Stimulated activated CD8-positive, alpha-beta memory T cell treated with anti-CD3 and anti-CD28 coated beads, Interleukin-2, amount 100 ng/mL, for 1 hour (primary cell): Measurements from ENCODE around the gene TERT.
"Not testable (repeated sequence)": the region's sequence is repeated elsewhere in the genome, so short reads cannot be mapped to it uniquely, and the experiment has no call there.

Source experiments
- DNase-seq, 2 donors: peaks; one replicate each; pipeline ENCODE4 v3.0.0-alpha.2; 2020; ENCODE audit warnings: low read depth in 2 of 2

TERT gene

DNA sequence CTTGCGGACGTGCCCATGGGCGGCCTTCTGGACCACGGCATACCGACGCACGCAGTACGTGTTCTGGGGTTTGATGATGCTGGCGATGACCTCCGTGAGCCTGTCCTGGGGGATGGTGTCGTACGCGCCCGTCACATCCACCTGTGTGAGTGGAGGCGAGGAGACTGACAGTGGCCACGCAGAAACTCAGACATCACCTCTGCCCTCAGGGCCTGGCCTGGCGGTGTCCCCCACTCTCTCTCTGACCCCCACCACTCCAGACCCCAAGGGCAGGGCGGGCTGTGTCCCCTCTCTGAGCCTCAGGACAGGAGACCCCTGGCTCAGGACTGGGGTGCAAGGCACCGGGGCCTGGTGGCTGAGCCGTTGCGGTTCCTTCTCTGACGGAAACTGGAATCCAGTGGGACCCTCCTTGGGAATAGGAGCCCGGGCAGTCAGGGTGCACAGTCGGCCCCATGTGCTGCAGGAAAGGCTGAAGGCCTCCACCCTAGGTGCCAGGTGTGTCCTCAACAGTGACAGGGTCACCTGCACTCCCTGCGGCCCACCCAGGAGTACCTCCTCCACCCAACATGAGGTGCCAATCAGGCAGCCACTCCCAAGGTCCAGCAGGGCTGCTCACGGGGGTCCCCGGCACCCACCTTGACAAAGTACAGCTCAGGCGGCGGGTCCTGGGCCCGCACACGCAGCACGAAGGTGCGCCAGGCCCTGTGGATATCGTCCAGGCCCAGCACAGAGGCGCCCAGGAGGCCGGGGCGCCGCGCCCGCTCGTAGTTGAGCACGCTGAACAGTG lies 16.0 kb downstream of the TERT start:
- DNase-seq, result no peak

DNA sequence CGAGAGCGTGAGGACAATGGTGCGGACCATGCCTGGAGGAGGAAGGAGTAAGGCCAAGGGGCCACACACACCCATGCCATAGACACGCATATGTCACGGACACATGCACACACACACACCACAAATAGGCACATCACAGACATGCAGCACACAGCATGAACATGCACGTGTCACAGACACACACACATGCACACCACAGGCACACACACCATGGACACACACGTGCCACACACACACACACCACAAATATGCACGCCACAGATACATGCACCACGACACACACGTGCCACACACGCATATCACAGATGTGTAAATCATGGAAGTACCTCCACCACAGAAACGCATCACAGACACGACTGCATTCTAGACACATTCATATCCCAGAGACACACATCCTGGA lies 16.7 kb downstream of the TERT start:
- no peak for DNase-seq

DNA sequence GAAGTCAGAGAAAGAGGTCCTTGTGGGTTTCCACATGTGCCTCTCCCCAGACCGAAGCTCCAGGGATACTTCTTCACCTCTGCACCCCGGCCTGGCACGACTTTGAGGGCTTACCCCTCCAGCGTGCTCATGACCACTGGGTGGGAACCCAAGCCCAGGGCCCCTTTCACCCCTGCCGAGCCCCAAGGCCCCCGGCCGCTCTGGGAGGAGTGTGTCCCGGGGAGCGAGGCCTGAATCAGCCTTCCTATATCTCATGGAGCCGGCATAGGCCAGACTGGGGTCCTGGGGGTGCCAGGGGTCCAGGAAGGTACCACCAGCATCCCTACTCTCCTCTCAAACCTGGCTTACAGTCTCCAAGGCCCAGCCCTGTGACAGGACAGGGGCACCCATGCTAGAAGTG lies 17.1 kb downstream of the TERT start:
- DNase-seq, result no peak

DNA sequence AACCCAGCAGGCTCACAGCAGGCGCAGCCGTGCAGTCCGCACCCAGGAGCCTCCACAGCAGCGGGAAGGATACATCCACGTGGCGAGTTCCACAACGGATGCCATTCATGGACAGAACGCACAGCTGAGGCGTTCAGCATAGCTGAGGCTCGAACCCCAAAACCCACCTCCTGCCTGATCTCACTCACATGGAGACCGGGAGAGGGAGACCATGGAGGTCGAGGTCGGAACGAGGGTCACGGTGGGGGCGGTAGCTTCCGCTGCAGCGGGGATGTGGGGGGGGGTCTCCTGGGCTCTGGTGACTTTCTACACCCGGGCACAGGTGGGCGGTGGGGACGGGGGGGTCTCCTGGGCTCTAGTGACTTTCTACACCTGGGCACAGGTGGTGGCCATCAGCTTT lies 17.5 kb downstream of the TERT start:
- no peak for DNase-seq

DNA sequence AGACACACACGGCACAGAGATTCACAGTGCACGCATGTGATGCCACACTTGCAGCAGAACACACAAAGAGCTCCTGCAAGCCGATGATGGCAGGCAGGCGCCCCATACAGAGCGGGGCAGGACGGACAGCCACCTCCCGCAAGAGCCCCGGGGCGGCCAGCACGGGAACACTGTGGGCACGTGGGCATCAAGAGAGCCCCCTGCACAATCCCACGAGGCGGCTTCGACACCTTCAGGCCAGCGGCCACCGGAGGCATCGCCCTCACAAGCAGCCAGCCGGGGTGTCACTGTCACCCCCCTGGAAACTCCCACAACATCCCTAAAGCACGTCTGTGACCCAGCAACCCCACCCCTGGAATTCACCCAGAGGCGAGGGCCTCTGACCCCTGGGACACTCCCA lies 17.9 kb downstream of the TERT start:
- no peak for DNase-seq

DNA sequence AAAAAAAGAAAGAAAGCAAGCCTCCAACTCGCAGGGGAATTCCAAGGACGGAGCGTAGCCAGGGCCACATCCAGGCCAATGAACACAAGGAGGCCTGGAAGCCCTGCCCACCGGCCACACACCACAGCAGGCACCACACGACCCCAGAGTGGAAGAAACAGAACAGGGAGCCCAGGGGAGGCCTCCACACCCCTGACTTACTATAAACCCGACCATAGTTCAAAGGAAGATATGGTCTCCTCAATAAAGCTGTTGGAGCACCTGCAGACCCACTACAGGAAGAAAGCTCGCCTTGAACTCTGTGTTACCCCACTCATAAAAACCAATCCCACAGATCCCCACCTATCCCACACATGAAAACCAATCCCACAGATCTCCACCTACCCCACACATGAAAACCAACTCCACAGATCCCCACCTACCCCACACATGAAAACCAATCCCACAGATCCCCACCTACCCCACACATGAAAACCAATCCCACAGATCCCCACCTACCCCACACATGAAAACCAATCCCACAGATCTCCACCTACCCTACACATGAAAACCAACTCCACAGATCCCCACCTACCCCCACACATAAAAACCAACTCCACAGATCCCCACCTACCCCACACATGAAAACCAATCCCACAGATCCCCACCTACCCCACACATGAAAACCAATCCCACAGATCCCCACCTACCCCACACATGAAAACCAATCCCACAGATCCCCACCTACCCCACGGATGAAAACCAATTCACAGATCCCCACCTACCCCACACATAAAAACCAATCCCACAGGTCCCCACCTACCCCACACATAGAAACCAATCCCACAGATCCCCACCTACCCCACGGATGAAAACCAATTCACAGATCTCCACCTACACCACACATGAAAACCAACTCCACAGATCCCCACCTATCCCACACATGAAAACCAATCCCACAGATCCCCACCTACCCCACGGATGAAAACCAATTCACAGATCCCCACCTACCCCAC lies 19.2 kb downstream of the TERT start:
- not testable (repeated sequence) for DNase-seq

DNA sequence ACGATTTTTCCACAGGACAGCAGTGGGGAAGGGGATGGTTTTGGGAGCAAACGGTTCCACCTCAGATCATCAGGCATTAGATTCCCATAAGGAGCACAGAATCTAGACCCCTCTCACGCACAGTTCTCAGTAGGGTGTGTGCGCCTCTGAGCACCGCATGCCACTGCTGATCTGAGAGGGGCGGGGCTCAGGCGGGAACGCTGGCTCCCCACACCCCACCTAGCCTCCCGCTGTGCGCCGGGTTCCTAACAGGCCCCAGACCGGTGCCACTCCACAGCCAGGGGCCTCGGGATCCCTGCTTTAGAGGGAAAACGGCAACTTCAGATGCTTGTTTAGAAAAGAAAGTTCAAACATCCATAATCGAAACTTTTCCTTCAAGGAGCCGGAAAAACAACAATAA lies 20.4 kb downstream of the TERT start:
- no peak for DNase-seq

DNA sequence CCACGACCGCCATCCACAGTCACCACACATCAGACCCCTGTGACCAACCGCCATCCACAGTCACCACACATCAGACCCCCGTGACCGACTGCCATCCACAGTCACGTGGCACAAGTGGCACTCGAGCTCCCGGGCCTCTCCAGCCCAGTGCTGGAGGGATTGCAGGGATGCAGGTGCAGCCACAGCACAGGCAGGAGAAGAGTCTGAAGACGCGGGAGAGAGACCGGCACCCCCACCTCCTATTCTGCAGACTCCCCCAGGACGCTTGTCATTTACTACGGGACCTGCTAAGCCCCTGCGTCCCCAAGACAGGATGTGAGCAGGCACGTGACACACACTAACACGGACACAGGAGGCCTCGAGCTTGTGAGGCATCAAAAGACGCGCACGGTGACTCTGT lies 21.1 kb downstream of the TERT start:
- DNase-seq, result no peak

DNA sequence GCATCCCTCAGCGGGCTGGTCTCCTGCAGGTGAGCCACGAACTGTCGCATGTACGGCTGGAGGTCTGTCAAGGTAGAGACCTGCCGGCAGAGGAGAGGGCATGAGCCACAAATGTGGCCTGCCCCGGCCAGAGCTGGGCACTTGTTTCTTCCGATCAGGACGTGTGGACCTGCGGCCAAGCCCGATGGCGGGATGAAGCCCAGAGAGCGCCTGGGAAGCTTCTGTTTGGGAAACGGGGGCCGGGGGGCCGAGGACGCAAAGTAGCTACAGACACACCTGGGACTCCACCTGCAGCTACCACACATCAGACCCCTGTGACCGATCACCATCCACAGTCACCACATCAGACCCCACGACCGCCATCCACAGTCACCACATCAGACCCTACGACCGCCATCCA lies 22.7 kb downstream of the TERT start:
- no peak for DNase-seq

DNA sequence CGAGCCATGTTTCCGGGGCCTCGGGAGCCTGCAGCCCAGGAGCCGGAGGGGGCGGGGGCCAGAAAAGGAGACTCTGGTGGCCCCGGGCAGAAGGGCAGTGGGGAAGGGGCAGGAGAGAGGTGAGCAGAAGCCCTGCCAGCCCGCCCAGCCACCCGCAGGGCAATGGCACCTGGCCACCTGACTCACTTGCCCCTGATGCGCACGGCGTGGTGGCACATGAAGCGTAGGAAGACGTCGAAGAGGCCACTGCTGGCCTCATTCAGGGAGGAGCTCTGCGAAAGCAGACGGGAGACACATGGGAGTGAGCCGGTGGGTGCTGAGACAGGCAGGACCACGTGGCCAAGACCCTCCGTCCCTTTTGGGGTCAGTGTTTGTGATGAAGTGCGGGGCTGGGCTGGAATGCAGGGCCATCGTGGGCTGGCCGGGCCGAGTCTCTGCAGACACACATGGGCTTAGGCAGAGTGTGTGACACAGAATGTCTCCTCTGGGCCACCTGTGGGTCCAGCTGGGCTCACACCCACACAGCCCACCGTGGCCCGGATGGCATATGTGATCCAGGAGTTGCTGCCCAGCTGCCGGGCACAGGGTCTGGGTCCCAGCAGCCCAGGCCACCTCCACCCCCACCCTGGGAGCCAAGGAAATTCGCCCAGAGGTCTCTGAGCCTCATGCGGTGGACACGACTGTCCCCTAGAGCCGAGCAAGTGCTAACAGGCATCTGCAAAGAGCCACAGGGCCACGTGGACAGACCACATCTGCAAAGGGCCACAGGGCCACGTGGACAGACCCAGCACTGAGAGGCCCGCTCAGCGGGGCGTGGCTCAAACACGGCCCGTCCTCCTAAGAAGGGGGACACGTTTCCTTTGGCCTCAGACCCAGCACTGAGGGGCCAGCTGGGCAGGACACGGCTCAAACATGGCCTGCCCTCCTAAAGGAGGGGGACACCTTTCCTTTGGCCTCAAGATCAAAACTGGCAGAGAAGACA lies 23.6 kb downstream of the TERT start:
- no peak for DNase-seq

DNA sequence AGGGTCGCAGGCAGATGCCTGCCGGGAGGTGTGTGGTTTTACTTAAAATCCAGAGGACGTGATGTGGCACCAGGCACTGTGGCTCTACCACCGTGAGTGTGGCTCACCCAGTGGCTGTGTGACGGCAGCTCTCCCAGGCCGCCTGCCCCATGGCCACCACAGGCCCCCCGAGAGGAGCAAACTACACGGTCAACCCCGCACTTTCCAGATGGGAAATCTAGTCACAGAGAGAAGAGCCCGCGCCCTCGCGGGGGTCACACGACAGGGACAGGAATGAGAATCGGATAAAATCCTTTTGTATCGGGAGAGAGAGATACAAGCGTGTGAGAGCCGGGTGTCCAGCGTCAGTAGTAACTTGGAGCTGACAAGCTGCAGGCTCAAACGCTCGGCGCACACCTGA lies 24.4 kb downstream of the TERT start:
- DNase-seq, result no peak

DNA sequence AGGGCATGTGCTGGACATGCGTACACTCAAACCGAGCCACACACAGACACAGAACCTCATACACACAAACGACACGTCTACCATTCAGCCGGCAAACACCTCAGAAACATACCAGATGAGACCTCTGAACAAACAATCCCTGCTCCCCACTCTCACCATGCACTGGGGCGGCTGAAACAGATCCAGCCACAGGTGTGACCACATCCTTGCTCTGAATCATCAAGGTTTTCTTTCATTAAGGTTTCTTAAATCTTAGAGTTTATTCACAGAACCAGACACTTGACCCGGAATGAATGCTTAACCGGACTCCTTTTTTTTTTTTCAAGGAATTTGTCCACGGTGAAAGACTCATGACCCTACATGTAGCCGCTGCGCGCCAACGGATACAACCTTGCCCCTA lies 26.2 kb downstream of the TERT start:
- peak; percentile 5 to 28 for DNase-seq

DNA sequence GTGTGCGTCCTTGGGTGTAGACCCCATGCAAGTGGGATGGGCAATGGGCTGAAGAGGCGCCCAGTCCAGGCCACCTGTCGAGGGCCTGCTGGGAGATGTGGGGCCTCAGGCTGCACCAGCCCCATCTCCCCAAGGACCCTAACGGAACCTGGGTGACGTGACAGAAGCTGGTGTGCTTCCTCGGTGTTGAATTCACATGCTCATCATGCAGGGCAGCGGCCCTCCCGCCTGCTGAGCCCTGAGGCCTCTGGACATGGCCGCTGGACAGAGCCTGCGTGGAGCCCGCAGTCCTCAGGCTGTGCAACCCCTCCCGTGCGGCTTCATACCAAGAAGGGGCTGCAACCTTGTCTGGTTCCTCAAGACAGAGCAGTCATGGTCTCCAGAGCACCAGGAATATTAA lies 26.8 kb downstream of the TERT start:
- no peak for DNase-seq

DNA sequence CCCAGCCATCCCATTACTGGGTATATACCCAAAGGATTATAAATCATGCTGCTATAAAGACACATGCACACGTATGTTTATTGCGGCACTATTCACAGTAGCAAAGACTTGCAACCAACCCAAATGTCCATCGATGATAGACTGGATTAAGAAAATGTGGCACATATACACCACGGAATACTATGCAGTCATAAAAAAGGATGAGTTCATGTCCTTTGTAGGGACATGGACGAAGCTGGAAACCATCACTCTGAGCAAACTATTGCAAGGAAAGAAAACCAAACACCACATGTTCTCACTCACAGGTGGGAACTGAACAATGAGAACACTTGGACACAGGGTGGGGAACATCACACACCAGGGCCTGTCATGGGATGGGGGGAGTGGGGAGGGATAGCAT lies 27.4 kb downstream of the TERT start:
- DNase-seq, result not testable (repeated sequence)

DNA sequence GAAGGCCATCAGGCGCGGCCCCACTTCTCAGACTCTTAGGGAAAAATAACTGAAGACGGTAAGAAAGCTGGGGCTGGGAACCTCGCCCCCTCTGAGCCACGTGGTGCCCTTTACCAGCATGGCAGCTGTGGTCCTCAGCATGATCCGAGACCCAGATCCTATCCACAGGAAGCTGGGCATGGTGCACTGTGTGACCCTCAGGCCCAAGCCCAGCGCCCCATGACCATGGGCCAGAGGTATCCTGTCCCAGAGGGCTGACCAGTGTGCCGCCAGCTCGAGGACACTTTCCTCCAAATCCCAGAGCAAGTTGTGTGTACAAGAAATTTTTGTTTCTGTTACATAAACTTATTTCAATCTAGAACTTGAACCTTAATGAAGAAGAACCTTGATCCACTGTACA lies 28.1 kb downstream of the TERT start:
- DNase-seq, result no peak

DNA sequence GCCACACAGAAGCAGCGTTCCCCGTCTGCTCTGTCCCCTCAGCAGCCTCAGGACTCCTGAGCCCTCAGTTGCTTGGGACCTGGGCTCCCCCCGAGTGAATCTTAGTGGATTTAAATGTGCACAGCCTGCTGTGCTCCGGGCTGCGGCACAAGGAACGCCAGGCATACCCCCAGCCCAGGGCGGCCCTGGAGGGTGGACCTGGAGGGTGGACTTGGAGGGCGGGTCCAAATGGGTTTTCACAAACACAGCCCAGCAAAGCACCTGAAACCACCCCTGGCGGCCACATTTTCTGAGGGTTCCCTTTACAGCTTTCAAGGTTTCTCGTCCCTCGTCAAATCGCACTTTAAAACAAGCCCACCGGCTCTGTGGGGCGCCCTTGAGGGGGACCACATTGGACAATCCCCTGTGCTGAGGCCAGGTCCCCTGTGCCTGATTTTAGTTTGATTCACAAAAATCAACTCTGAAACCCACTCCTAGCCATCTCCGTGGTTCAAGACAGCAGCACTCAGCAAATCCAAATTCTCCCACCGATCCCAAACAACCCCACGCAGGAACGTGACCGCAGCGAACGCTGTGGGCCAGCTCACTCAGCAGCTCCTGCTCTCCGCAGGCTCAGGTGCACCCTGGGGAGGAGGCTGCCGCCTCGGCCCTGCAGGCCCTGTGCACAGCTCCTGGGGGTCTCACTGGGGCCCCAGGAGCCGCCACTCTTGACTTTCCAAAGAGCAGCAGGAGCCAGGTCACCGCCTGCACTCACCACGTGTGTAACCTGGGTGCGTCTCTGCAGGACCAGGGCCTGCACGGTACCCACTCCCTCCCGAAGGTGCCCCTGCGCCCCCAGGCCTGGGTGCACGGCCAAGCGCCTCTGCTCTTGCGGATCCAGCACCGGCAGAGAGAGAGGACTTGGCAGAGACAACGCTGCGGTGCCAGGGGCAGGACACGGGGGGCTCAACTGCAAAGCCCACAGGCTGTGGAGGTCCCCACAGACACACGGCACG lies 29.1 kb downstream of the TERT start:
- no peak for DNase-seq

DNA sequence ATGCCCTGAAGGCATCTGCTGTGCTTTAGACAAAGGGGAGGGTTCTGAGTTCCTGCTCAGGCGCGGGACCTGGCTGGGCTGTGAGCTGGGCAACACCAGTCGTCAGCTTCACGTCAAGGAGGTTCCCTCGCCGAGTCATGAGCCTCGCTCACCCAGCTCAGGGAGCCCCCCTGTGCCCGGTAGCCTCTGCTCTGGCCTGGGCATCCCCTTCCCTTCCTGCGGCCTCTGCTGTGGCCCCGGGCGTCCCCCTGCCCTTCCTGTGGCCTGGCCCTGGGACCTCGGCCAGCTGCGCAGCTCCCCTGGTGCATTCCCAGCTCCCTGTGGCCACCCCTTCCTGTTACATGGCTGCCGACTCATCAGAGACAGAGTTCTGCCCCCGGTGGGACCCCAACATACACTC lies 29.8 kb downstream of the TERT start:
- DNase-seq, result no peak

DNA sequence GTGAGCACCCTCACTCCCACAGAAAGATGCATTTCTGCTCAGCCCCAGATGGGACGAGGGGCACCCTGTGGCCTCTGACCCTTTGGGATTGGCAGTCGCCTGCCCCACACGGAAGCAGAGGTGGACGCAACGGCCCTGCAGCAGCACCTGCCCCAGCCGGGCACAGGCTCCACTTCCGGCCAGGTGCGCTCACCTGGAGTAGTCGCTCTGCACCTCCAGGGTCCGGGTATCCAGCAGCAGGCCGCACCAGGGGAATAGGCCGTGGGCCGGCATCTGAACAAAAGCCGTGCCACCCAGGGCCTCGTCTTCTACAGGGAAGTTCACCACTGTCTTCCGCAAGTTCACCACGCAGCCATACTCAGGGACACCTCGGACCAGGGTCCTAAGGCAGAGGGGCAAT lies 30.7 kb downstream of the TERT start:
- DNase-seq, result no peak

DNA sequence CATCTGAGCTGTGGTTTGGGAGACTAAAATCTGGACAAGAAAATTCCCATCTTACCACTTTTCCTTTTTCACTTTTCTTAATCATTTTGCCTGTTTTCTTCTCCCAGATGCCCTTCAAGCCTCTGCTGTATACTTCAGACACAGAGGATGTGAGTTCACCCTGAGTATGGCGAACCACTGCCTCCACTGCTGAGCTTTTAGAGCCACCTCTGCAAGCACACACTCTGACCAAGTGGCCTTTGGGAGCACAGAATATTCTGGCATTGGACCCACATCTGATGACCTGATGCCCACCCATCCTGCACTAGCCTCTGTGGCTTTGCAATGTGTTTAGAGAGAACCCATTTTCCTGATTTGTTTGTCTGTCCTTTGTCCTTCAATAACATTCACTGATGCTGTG lies 32.5 kb downstream of the TERT start:
- DNase-seq, result no peak

DNA sequence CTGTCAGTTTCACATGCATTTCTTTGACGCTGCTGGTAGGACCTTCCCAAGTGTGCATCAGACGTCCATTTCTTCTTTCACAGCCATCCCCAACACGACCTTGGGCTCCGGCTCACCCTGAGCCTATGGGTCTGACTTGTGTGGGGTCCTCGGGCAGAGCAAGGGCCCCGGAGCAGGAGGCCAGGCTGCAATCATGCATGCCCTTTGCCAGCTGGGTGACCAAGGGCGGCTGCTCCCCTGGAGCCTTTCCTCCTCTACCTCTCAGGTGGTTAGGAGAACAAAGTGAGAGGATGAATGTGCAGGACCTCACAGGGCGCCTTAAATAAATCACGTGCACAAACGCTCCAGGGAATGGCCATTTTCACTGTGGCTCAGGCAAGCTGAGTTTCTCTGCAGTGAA lies 33.2 kb downstream of the TERT start:
- DNase-seq, result no peak
